Immature natural killer cell (primary cell): Measurements from ENCODE around the gene PDS5A. TPM values are rescaled to one million over a fixed set of nuclear protein-coding genes. Genes with fewer than 3 reads are reported as not detected.
A peak's percentile ranks its signal among the peaks of the same experiment; 100 is the strongest.
"Not testable (repeated sequence)": the region's sequence is repeated elsewhere in the genome, so short reads cannot be mapped to it uniquely, and the experiment has no call there.

ENCODE experiments used
- DNase-seq, 3 donors: peaks; one replicate each; pipeline ENCODE4 v3.0.0; 2022; ENCODE audit warnings: mixed read lengths in 1 of 3
- H3K27ac Mint-ChIP-seq, 6 donors: one replicate each; pipeline ENCODE4 v1.8.0; 2020; ENCODE audit warnings: mixed read lengths in 6 of 6, mild to moderate bottlenecking in 5 of 6, inconsistent platforms in 4 of 6, moderate library complexity in 3 of 6
- H3K27me3 Mint-ChIP-seq, 3 donors: one replicate each; pipeline ENCODE4 v1.8.0; 2020 to 2021; ENCODE audit warnings: low read depth in 3 of 3, mild to moderate bottlenecking in 3 of 3, mixed read lengths in 3 of 3, moderate library complexity in 3 of 3, inconsistent platforms in 1 of 3
- H3K36me3 Mint-ChIP-seq, 3 donors: one replicate each; pipeline ENCODE4 v1.8.0; 2020; ENCODE audit warnings: mixed read lengths in 3 of 3, inconsistent platforms in 2 of 3, mild to moderate bottlenecking in 2 of 3
- H3K4me1 Mint-ChIP-seq, 2 donors: one replicate each; pipeline ENCODE4 v1.8.0; 2020; ENCODE audit warnings: inconsistent platforms in 2 of 2, mild to moderate bottlenecking in 2 of 2, mixed read lengths in 2 of 2, moderate library complexity in 1 of 2
- H3K4me3 Mint-ChIP-seq, 5 donors: one replicate each; pipeline ENCODE4 v1.8.0; 2020; ENCODE audit warnings: mild to moderate bottlenecking in 5 of 5, mixed read lengths in 5 of 5, inconsistent platforms in 3 of 5, moderate library complexity in 3 of 5
- H3K9me3 Mint-ChIP-seq, 6 donors: one replicate each; pipeline ENCODE4 v1.8.0; 2020; ENCODE audit warnings: mild to moderate bottlenecking in 6 of 6, mixed read lengths in 6 of 6, inconsistent platforms in 4 of 6, moderate library complexity in 3 of 6
- polyA plus RNA-seq, 3 donors: library from polyadenylated mRNA; unstranded; fragments of 300-500 nt; fragmentation: Illumina TruSeq; gene quantifications; one replicate each; pipeline ENCODE4 v1.2.3, GENCODE V29; 2021

The PDS5A gene
- polyA plus RNA-seq, 3 donors from 2014 or later: 21.6 to 43.2 (median 23.7) TPM

- Mint-ChIP-seq H3K4me3 (no peak overlapping the region), H3K27ac (no peak overlapping the region), H3K36me3 (no peaks in the 10 kb centered on the region), H3K4me1 (no peaks in the 10 kb centered on the region), H3K9me3 (peaks cover 0 to 2% (median 0%) of the 10 kb centered on the region in 6 donors), H3K27me3 (peaks cover 0 to under 1% (median 0%) of the 10 kb centered on the region in 3 donors)
- DNase-seq: no peak
Observed at GRCh38 chr4:39786838-39787237, 190.9 kb downstream of the PDS5A start.

- Mint-ChIP-seq H3K9me3 (peaks cover 0 to 2% (median 0%) of the 10 kb centered on the region in 6 donors), H3K4me3 (no peak overlapping the region), H3K27me3 (no peaks in the 10 kb centered on the region), H3K36me3 (peaks cover 0 to 3% (median 3%) of the 10 kb centered on the region in 3 donors), H3K4me1 (no peaks in the 10 kb centered on the region), H3K27ac (peak overlapping the region in 1 of 6 donors; percentile 46)
- no peak for DNase-seq
Observed at GRCh38 chr4:39785083-39785482, 192.6 kb downstream of the PDS5A start.

- H3K27me3 Mint-ChIP-seq: not testable (repeated sequence)
- H3K36me3 Mint-ChIP-seq: peaks cover 0 to 16% (median 14%) of the 10 kb centered on the region in 3 donors
Observed at GRCh38 chr4:39781988-39782387, 195.7 kb downstream of the PDS5A start.

More at GRCh38 chr4:39781988-39782387, 195.7 kb downstream of the PDS5A start:
- H3K4me1 Mint-ChIP-seq, H3K9me3 Mint-ChIP-seq, H3K4me3 Mint-ChIP-seq, DNase-seq: not testable (repeated sequence)
- peak overlapping the region in 1 of 6 donors; percentile 39 for H3K27ac Mint-ChIP-seq

Other genes starting within 250 kb of the PDS5A start
- 10 to 100 TPM in 1 of 3 donors, 1 to 10 TPM in 2; 2.9 to 11.1 (median 8.2) TPM for gene N4BP2, start 78.9 kb upstream of the PDS5A start, polyA plus RNA-seq
- 10 to 100 TPM; 82.0 to 97.6 (median 97.3) TPM for gene RHOH, start 219.1 kb upstream of the PDS5A start, polyA plus RNA-seq